Adipocyte (in vitro differentiated cells): ENCODE data around the gene AFAP1.

Experiments used
- DNase-seq: peaks from one replicate; pipeline ENCODE4 v3.0.0-alpha.2; 2015; ENCODE audit warnings: low read depth
- H3K27me3 ChIP-seq: replicated peaks from 2 replicates; pipeline ENCODE4 v1.7.0; 2013; ENCODE audit warnings: mild to moderate bottlenecking, low read length, moderate library complexity; ENCODE audit not compliant: control insufficient read depth, insufficient read depth
- H3K36me3 ChIP-seq: 2 replicates; pipeline ENCODE4 v1.7.0; 2013; ENCODE audit warnings: low read length, mild to moderate bottlenecking, moderate library complexity; ENCODE audit not compliant: control insufficient read depth, insufficient read depth, severe bottlenecking
- H3K4me1 ChIP-seq: 2 replicates; pipeline ENCODE4 v1.7.0; 2013; ENCODE audit warnings: mild to moderate bottlenecking, low read length, moderate library complexity; ENCODE audit not compliant: control insufficient read depth, insufficient read depth
- H3K4me3 ChIP-seq: 2 replicates; pipeline ENCODE4 v1.7.0; 2013; ENCODE audit warnings: mild to moderate bottlenecking, low read length, moderate library complexity
- H3K9ac ChIP-seq: 2 replicates; pipeline ENCODE4 v1.7.0; 2013; ENCODE audit warnings: mild to moderate bottlenecking, low read length, moderate library complexity
- H3K9me3 ChIP-seq: 2 replicates; pipeline ENCODE4 v1.7.0; 2013; ENCODE audit warnings: mild to moderate bottlenecking, low read length, moderate library complexity; ENCODE audit not compliant: control insufficient read depth

AFAP1 gene

DNA sequence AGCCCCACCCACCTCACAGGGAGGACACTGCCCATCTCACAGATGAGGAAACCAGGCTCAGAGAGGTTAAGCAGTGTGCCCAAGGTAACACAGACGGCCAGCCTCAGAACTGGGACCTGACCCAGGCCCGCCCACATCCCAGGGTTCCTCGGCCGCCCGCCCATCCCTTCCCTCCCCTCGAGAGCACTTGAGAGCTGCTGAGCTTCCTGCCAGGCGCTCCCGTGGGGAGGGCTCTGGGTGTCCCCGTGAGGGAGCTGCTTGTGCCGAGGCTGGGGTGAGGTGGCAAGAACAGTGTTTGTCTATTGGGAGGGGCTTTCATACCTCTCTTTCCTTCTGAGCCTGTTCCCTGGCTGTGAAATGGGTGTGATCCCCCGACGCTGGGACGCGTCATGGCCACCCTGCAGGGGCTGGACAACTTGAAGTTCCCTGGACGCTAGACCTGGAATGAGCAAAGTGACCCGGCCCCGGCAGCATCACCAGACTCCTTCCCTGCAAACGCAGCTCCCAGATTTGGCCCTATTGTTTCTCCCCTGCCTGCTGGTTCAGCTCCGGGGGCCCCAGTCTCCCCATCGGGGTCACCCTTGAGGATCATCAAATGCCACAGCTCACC is 204.9 kb downstream of the AFAP1 start:
- Histone ChIP-seq H3K36me3 (no peaks in the 10 kb centered on the region), H3K9ac (no peak overlapping the region), H3K4me1 (no peaks in the 10 kb centered on the region), H3K9me3 (peaks cover 8% of the 10 kb centered on the region), H3K27me3 (peaks cover 15% of the 10 kb centered on the region), H3K4me3 (no peak overlapping the region)
- DNase-seq = no peak

DNA sequence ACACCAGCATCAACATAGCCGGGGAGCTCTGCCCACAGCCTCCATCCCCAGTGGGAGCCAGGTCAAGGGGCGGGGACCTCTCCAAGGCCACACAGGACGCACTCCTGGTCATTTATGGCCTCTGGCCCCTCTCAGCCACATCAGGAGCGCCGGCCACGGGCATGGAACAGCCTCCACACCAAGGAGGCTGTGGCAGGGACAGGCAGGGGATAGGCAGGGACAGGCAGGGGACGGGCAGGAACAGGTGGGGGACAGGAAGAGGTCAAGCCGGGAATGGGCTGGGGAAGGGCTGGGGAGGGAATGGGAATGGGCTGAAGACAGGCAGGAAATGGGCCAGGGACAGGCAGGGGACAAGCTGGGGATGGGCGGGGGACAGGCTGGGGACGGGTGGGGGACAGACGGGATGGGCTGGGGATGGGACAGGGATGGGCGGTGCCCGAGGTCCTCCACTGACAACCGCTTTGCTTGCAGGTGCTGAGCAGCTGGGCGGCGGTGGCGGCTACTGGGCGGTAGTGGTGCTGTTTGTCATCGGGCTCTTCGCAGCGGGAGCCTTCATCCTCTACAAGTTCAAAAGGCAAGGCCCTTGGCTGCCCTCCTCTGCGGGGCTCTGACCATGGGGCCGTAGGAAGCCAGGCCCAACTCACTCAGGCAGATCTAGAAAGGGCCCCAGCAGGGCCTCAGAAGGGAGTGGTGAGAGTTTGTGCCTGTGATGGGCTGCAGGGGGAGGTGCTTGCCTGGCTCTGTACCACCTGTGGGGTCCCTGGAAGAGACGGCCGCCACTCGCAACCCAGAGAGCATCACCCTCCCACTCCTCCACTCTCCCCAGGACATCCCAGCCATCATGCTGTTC is 205.6 kb downstream of the AFAP1 start:
- no peak for DNase-seq
- no peaks in the 10 kb centered on the region for H3K36me3 ChIP-seq
- H3K4me3 ChIP-seq = no peak overlapping the region
- H3K9ac ChIP-seq = no peak overlapping the region
- no peaks in the 10 kb centered on the region for H3K4me1 ChIP-seq
- peaks cover 16% of the 10 kb centered on the region for H3K27me3 ChIP-seq
- peaks cover 8% of the 10 kb centered on the region for H3K9me3 ChIP-seq

DNA sequence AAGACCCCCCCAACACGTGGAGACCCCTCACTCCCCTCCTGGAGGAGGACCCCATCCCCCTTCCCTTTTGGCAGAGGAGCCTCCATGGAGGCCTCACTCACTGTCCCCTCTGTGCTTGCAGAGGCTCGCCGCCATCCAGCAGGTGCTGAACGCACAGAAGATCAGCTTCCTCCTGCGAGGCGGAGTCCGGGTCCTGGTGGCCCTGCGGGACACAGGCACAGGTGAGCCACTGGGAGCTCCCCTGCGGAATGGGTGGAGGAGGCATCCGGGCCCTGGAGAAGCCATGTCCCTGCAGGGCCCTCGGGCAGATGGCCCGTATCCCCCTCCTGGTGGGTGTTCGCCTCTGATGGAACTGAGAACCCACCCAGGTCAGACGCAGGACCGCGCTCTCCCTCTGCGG is 206.5 kb downstream of the AFAP1 start:
- DNase-seq = no peak
- Histone ChIP-seq H3K4me3 (no peak overlapping the region), H3K4me1 (no peaks in the 10 kb centered on the region), H3K27me3 (peaks cover 16% of the 10 kb centered on the region), H3K36me3 (no peaks in the 10 kb centered on the region), H3K9ac (no peak overlapping the region), H3K9me3 (peaks cover 8% of the 10 kb centered on the region)

DNA sequence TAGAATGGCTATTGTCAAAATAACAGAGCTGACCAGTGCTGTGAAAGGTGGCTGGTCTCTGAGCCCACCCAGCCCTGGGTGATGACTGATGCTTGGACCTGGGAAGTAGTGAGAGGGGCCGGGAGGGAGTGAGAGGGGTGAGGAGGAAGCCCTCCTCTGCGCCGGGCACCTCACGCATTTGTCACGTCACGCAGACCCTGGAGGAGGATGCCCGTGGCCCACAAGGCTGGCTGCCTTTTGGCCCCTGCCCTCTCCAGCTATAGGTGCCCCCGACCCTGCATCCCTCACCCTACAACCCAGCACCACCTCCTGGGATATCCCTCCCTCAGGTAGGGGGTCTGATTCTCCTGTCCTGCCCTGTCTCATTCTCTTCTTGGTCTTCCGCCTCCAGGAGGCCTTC is 207.4 kb downstream of the AFAP1 start:
- H3K27me3 ChIP-seq = peaks cover 16% of the 10 kb centered on the region
- DNase-seq = no peak
- no peak overlapping the region for H3K4me3 ChIP-seq
- no peaks in the 10 kb centered on the region for H3K9me3 ChIP-seq
- H3K9ac ChIP-seq = no peak overlapping the region
- H3K36me3 ChIP-seq = no peaks in the 10 kb centered on the region
- no peaks in the 10 kb centered on the region for H3K4me1 ChIP-seq

DNA sequence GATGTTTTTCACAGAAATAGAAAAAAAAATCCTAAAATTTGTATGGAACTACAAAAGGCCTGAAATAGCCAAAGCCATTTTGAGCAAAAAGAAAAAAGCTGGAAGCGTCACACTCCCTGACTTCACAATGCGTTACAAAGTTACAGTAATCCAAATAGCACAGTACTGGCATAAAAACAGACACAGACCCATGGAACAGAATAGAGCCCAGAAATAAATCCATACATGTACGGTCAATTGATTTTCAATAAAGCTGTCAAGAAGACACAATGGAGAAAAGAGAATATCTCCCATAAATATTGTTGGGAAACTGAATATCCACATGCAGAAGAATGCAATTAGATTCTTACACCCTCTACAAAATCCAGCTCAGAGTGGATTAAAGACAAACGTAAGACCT is 208.2 kb downstream of the AFAP1 start:
- Histone ChIP-seq H3K4me1 (no peaks in the 10 kb centered on the region), H3K9me3 (no peaks in the 10 kb centered on the region), H3K4me3 (no peak overlapping the region), H3K27me3 (peaks cover 16% of the 10 kb centered on the region), H3K9ac (no peak overlapping the region), H3K36me3 (no peaks in the 10 kb centered on the region)
- no peak for DNase-seq

DNA sequence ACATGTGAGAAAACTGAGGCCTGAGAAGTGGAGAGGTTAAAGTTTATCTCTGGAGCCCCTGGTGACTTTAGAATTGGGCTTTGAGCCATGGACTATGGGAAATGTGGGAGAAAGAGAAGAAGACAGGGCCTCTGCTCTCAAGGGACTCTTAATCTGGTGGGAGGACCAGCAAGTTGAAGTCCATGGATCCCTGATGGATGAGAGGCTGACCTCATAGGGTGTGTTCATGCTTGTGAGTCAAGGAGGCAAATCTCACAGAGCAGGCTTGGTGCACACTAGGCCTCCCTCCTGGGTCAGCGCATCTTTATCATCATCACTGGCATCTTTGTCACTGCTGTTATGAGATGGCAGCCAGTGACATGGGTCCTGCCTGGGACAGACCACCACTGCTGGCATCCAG is 211.9 kb downstream of the AFAP1 start:
- H3K9me3 ChIP-seq = no peaks in the 10 kb centered on the region
- H3K4me3 ChIP-seq = no peak overlapping the region
- H3K4me1 ChIP-seq = no peaks in the 10 kb centered on the region
- H3K27me3 ChIP-seq = peaks cover 14% of the 10 kb centered on the region
- no peaks in the 10 kb centered on the region for H3K36me3 ChIP-seq
- no peak overlapping the region for H3K9ac ChIP-seq
- no peak for DNase-seq

DNA sequence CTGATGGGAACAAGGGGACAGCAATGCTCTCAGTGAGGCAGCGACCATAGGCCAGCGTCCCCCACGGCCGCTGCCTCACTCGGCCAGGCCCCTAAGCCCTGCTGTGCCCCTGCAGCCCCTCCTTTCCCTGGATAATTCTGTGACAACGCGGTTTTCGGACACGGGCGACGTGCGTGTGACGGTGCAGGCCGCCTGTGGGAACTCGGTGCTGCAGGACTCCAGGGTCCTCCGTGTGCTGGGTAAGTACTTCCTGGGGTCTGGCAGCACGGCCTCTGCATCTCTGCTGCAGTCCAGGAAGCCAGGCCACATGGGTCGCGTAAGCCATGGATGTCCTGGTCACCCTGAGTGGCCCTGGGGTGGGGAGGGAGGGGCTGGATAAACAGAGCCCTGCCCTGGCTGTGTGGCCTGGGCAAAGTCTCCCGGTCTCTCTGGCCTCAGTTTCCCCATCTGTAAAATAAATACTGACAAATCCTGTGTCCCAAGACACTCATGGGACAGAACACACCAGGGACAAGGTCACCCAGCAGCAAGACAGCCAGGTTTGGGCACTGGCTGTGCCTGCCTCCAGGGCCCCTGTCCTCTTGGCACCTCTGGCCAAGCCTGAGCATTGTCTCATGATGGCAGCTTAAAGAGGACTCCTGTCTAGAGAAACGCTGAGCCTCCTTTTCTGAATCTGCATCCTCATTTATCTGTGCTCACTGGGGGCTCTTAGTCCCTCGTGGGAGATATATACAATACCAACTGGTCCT is 212.8 kb downstream of the AFAP1 start:
- no peaks in the 10 kb centered on the region for H3K36me3 ChIP-seq
- no peak for DNase-seq
- no peaks in the 10 kb centered on the region for H3K4me1 ChIP-seq
- no peak overlapping the region for H3K4me3 ChIP-seq
- H3K9ac ChIP-seq = no peak overlapping the region
- no peaks in the 10 kb centered on the region for H3K9me3 ChIP-seq
- H3K27me3 ChIP-seq = peaks cover 18% of the 10 kb centered on the region

DNA sequence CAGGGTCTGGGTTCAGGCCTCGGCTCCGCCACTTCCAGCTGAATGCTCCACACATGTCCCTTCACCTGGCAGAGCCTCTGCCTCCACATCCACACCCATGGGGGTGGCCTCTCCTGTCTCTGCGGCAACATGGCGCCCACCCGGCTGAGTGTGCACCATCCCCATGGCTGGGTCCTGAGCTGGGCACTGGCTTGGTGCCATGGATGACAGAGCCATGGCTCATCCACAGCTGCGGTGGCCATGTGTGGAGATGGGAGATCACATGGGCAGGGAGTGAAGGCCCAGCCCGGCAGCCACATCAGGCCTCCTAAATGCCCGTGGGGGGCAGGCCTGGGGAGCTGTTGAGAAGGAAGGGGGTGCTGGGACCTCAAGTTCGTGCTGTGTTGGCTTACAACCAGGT is 213.7 kb downstream of the AFAP1 start:
- peaks cover 23% of the 10 kb centered on the region for H3K27me3 ChIP-seq
- no peak overlapping the region for H3K4me3 ChIP-seq
- no peak overlapping the region for H3K9ac ChIP-seq
- no peaks in the 10 kb centered on the region for H3K36me3 ChIP-seq
- DNase-seq = peak; percentile 3
- no peaks in the 10 kb centered on the region for H3K4me1 ChIP-seq
- no peaks in the 10 kb centered on the region for H3K9me3 ChIP-seq

DNA sequence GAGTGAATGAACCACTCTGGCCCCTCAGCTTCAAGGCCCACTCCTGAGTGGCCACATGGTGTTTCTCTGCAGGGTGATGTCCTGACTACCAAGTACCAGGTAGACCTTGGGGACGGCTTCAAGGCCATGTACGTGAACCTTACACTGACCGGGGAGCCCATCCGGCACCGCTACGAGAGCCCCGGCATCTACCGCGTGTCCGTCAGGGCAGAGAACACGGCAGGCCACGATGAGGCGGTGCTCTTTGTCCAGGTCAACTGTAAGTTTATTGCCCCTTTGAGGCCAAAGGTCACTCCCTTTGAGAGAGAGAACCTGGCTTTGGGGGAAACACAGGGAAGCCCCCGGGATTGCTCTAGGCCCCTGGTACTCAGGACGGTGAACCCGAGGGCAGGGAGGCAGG is 216.0 kb downstream of the AFAP1 start:
- Histone ChIP-seq H3K36me3 (no peaks in the 10 kb centered on the region), H3K27me3 (peaks cover 26% of the 10 kb centered on the region), H3K9me3 (no peaks in the 10 kb centered on the region), H3K9ac (no peak overlapping the region), H3K4me1 (no peaks in the 10 kb centered on the region), H3K4me3 (no peak overlapping the region)
- no peak for DNase-seq

DNA sequence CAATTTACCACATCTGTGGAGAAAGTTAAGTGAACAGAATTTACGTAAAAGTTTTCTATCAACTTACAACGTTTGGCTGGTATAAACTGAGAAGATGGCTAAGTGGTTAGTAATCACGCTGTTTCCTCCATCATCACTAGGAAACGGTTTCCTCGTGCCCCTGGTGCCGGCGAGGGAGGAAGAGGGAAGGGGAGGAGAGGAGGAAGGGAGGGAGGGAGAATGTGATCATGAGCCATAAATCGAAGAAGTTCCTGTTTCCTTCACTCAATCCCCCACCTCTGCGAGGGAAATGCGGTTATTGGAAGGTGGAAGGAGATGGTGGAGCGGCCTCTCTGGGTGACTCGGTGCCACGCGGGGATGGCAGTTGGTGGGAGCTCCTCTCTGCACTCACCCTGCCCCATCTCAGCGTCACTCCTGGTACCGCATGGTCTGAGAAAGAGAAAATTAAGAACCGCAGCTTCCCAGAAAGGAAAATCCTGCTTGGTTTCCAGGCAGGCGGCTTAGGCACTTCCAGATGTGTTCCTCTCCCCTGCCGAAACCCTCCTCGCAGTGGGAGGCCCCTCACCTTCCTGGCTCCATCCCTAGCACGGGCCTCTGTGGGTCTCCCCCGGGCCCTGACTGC is 216.8 kb downstream of the AFAP1 start:
- DNase-seq = no peak
- no peaks in the 10 kb centered on the region for H3K4me1 ChIP-seq
- no peaks in the 10 kb centered on the region for H3K9me3 ChIP-seq
- no peak overlapping the region for H3K4me3 ChIP-seq
- peaks cover 26% of the 10 kb centered on the region for H3K27me3 ChIP-seq
- H3K36me3 ChIP-seq = no peaks in the 10 kb centered on the region
- no peak overlapping the region for H3K9ac ChIP-seq

DNA sequence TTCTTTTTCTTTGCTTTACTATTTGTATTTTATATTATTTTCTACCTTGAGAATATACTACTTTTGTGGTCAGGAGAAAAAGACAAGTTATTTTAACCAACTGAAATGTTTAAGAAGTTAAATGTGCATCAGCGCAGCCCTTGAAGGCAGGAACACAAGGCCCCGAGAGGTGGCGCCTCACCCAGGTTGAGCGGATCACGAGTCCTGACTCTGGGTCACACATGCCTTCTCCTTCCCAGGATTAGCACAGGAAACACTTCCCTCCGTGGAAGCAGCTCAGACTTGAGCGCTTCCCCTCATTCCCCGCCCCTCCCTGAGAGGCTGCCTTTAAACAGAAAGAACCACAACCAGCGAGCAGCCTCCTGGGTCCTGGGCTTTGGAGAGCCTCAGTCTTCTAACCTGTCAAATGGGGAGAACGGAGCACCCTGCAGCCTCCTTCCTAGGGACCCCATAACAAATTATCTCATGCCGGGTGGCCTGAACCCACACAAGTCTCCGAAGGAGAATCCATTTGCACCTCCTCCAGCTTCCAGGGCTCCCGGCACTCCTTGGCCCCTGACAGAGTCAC is 217.6 kb downstream of the AFAP1 start:
- Histone ChIP-seq H3K9ac (no peak overlapping the region), H3K27me3 (peaks cover 29% of the 10 kb centered on the region), H3K4me3 (no peak overlapping the region), H3K4me1 (no peaks in the 10 kb centered on the region), H3K9me3 (no peaks in the 10 kb centered on the region), H3K36me3 (no peaks in the 10 kb centered on the region)
- no peak for DNase-seq
